Stomach smooth muscle (tissue), 2 donors: ENCODE measurements around the gene PDE4C.
A peak's percentile ranks its signal among the peaks of the same experiment; 100 is the strongest.
"Not testable (repeated sequence)": the region's sequence is repeated elsewhere in the genome, so short reads cannot be mapped to it uniquely, and the experiment has no call there.

ENCODE experiments used
- H3K27ac ChIP-seq: one replicate; pipeline ENCODE4 v1.7.0; 2013; ENCODE audit warnings: mild to moderate bottlenecking, low read length, inconsistent platforms
- H3K27me3 ChIP-seq, 2 donors: one replicate each; pipeline ENCODE4 v1.7.0; 2013; ENCODE audit warnings: low read length in 2 of 2; ENCODE audit not compliant: insufficient read depth in 2 of 2, control insufficient read depth in 1 of 2
- H3K36me3 ChIP-seq, 2 donors: one replicate each; pipeline ENCODE4 v1.7.0; 2013; ENCODE audit warnings: low read length in 2 of 2; ENCODE audit not compliant: control insufficient read depth in 2 of 2, insufficient read depth in 2 of 2
- H3K4me1 ChIP-seq: one replicate; pipeline ENCODE4 v1.7.0; 2013; ENCODE audit warnings: low read length; ENCODE audit not compliant: control insufficient read depth, insufficient read depth
- H3K4me3 ChIP-seq, 2 donors: one replicate each; pipeline ENCODE4 v1.7.0; 2013; ENCODE audit warnings: low read length in 2 of 2
- H3K9ac ChIP-seq, 2 donors: one replicate each; pipeline ENCODE4 v1.7.0; 2013; ENCODE audit warnings: low read length in 2 of 2, mild to moderate bottlenecking in 1 of 2
- H3K9me3 ChIP-seq, 2 donors: one replicate each; pipeline ENCODE4 v1.7.0; 2013; ENCODE audit warnings: low read length in 2 of 2; ENCODE audit not compliant: control insufficient read depth in 2 of 2
- donor health status: healthy.
- donor health status: Pancreatic carcinoma.

Gene PDE4C

GRCh38 chr19:18220632-18221275, 5.5 kb downstream of the PDE4C start:
- Histone ChIP-seq H3K27ac (no peak overlapping the region), H3K36me3 (no peaks in the 10 kb centered on the region), H3K27me3 (peaks cover 15 to 18% of the 10 kb centered on the region in 2 donors), H3K9me3 (no peaks in the 10 kb centered on the region), H3K4me1 (peaks cover 20% of the 10 kb centered on the region), H3K9ac (no peak overlapping the region), H3K4me3 (no peak overlapping the region)

DNA sequence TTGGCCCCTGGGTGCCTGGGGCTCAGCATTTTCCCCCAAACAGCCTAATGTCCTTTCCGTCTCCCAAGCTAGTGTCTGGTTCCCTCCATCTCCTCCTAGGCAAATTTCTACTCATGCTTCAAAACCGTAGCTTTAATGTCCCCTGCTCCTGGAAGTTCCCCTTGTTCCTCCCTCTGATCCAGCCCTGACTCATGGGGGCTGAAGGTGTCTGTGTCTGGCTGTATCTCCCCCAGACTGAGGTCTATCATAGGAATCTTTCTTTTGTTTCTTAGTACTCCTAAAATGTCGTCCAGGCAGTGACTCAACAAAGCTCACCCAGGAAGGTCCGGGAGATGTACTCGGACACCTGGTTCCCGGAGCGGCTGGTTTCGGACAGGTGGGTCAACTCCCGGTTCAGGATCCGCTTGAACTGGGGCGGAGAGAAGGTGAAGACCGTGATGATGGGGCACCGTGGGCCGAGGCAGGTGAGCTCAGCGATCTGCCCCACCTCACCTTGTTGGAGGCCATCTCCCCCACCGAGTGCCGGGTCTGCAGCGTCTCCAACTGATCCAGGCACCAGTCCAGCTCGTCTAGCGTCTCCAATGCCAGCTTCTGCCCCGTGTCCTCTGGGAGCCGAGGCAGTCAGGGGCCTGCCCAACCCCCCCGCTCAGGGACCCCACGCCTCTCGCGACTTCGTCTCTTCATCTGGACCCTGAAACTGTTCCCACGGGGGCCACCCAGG, 6.2 kb downstream of the PDE4C start:
- H3K9me3 ChIP-seq = no peaks in the 10 kb centered on the region
- H3K27me3 ChIP-seq = peaks cover 9 to 12% of the 10 kb centered on the region in 2 donors
- H3K36me3 ChIP-seq = no peaks in the 10 kb centered on the region
- H3K9ac ChIP-seq = no peak overlapping the region
- H3K27ac ChIP-seq = no peak overlapping the region
- no peak overlapping the region for H3K4me3 ChIP-seq
- H3K4me1 ChIP-seq = peaks cover 13% of the 10 kb centered on the region

- Histone ChIP-seq H3K4me1 (peaks cover under 1% of the 10 kb centered on the region), H3K36me3 (no peaks in the 10 kb centered on the region), H3K27ac (no peak overlapping the region), H3K9me3 (no peaks in the 10 kb centered on the region), H3K9ac (no peak overlapping the region), H3K4me3 (no peak overlapping the region), H3K27me3 (peaks cover 7 to 9% of the 10 kb centered on the region in 2 donors)
Measured at GRCh38 chr19:18218600-18218999, 7.6 kb downstream of the PDE4C start.

DNA sequence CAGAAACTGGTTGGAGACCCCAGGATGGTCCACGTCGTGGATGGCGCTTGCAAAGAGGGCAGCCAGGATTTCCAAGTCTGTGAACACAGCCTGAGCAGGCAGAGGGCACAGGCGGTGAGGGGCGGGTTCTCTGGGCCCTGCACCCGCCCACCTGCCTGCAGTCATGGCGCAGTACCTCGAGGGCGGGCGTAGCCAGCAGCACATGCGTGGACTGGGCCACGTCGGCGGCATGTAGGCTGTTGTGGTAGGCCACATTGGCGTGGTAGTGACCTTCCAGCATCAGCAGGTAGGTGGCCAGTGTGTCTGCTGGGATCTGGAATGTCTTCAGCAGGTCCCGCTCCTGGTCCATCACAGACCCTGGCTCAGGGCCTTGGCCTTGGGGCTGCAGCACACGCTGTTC, 8.1 kb downstream of the PDE4C start:
- H3K4me3 ChIP-seq = no peak overlapping the region
- H3K27ac ChIP-seq = no peak overlapping the region
- H3K4me1 ChIP-seq = no peaks in the 10 kb centered on the region
- H3K27me3 ChIP-seq = peaks cover 7 to 9% of the 10 kb centered on the region in 2 donors
- H3K36me3 ChIP-seq = no peaks in the 10 kb centered on the region
- no peak overlapping the region for H3K9ac ChIP-seq
- no peaks in the 10 kb centered on the region for H3K9me3 ChIP-seq

- Histone ChIP-seq H3K27ac (no peak overlapping the region), H3K9ac (no peak overlapping the region), H3K4me1 (no peaks in the 10 kb centered on the region), H3K27me3 (peaks cover 3 to 4% of the 10 kb centered on the region in 2 donors), H3K9me3 (no peaks in the 10 kb centered on the region), H3K36me3 (no peaks in the 10 kb centered on the region), H3K4me3 (no peak overlapping the region)
Measured at GRCh38 chr19:18216789-18217188, 9.4 kb downstream of the PDE4C start.

GRCh38 chr19:18214779-18215433, 11.3 kb downstream of the PDE4C start:
- no peaks in the 10 kb centered on the region for H3K27me3 ChIP-seq
- H3K4me3 ChIP-seq = no peak overlapping the region
- no peaks in the 10 kb centered on the region for H3K36me3 ChIP-seq
- no peak overlapping the region for H3K27ac ChIP-seq
- H3K4me1 ChIP-seq = no peaks in the 10 kb centered on the region
- no peak overlapping the region for H3K9ac ChIP-seq
- H3K9me3 ChIP-seq = no peaks in the 10 kb centered on the region

- Histone ChIP-seq H3K4me1 (peaks cover 3% of the 10 kb centered on the region), H3K4me3 (no peak overlapping the region), H3K9me3 (no peaks in the 10 kb centered on the region), H3K36me3 (no peaks in the 10 kb centered on the region), H3K9ac (no peak overlapping the region), H3K27ac (no peak overlapping the region), H3K27me3 (peaks cover 0 to 3% of the 10 kb centered on the region in 2 donors)
Measured at GRCh38 chr19:18211683-18212082, 14.6 kb downstream of the PDE4C start.

DNA sequence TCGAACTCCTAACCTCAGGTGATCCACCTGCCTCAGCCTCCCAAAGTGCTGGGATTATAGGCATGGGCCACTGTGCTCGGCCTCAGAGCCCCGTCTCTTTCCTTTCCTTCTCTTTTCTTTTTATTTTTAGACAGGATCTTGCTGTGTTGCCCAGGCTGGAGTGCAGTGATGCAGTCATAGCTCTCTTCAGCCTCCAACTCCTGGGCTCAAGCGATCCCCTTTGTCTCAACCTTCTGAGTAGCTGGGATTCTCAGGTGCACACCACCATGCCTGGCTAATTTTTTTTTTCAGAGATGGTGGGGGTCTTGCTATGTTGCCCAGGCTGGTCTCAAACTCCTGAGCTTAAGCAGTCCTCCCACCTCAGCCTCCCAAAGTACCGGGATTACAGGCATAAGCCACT, 16.3 kb downstream of the PDE4C start:
- H3K27me3 ChIP-seq, H3K4me3 ChIP-seq, H3K9me3 ChIP-seq, H3K27ac ChIP-seq, H3K9ac ChIP-seq, H3K36me3 ChIP-seq: not testable (repeated sequence)
- H3K4me1 ChIP-seq = peaks cover 12% of the 10 kb centered on the region

GRCh38 chr19:18208098-18208951, 17.9 kb downstream of the PDE4C start:
- peaks cover 0 to 3% of the 10 kb centered on the region in 2 donors for H3K27me3 ChIP-seq
- no peaks in the 10 kb centered on the region for H3K36me3 ChIP-seq

GRCh38 chr19:18206018-18206417, 20.2 kb downstream of the PDE4C start:
- Histone ChIP-seq H3K4me1 (peaks cover 30% of the 10 kb centered on the region), H3K27me3 (peaks cover 0 to 3% of the 10 kb centered on the region in 2 donors), H3K27ac (peak overlapping the region; percentile 100), H3K9ac (no peak overlapping the region), H3K9me3 (no peaks in the 10 kb centered on the region), H3K36me3 (peaks cover 0 to 5% of the 10 kb centered on the region in 2 donors), H3K4me3 (peak overlapping the region in 1 of 2 donors; percentile 78)

More at GRCh38 chr19:18208098-18208951, 17.9 kb downstream of the PDE4C start:
- peaks cover 19% of the 10 kb centered on the region for H3K4me1 ChIP-seq
- no peak overlapping the region for H3K27ac ChIP-seq
- H3K9me3 ChIP-seq = no peaks in the 10 kb centered on the region
- no peak overlapping the region for H3K9ac ChIP-seq
- H3K4me3 ChIP-seq = no peak overlapping the region
